ENCODE data around the gene ACOXL.
A peak's percentile ranks its signal among the peaks of the same experiment; 100 is the strongest.

Gene ACOXL

GRCh38 chr2:111034606-111035005 lies 302.2 kb downstream of the ACOXL start:
- DNase-seq (ENCODE audit: low spot score), result no peak

GRCh38 chr2:111035830-111036441 lies 303.6 kb downstream of the ACOXL start:
- peak; percentile 31 for DNase-seq (ENCODE audit: low spot score)
- no peak for TF ChIP-seq CTCF (IDR thresholded peaks at IDR 0.05; ENCODE audit: extremely low read depth, missing control alignments)

More at GRCh38 chr2:111034606-111035005, 302.2 kb downstream of the ACOXL start:
- no peak for TF ChIP-seq CTCF (IDR thresholded peaks at IDR 0.05; ENCODE audit: extremely low read depth, missing control alignments)

- DNase-seq (ENCODE audit: low spot score), result peak; percentile 39
- TF ChIP-seq CTCF (IDR thresholded peaks at IDR 0.05; ENCODE audit: extremely low read depth, missing control alignments), result no peak
Measured at GRCh38 chr2:111037128-111037527, 304.8 kb downstream of the ACOXL start.

GRCh38 chr2:111039628-111040383 lies 307.4 kb downstream of the ACOXL start:
- no peak for TF ChIP-seq CTCF (IDR thresholded peaks at IDR 0.05; ENCODE audit: extremely low read depth, missing control alignments)
- DNase-seq (ENCODE audit: low spot score), result no peak

- no peak for TF ChIP-seq CTCF (IDR thresholded peaks at IDR 0.05; ENCODE audit: extremely low read depth, missing control alignments)
- no peak for DNase-seq (ENCODE audit: low spot score)
Measured at GRCh38 chr2:111041398-111042202, 309.2 kb downstream of the ACOXL start.

GRCh38 chr2:111042261-111042660 lies 309.9 kb downstream of the ACOXL start:
- no peak for TF ChIP-seq CTCF (IDR thresholded peaks at IDR 0.05; ENCODE audit: extremely low read depth, missing control alignments)
- DNase-seq (ENCODE audit: low spot score), result no peak
